HUES6 (cell line): Measurements from ENCODE around the gene VWC2L.

Experiments
- H3K27ac ChIP-seq: 2 replicates; pipeline ENCODE4 v1.7.0; 2013; ENCODE audit warnings: low read depth, mild to moderate bottlenecking, low read length, inconsistent platforms
- H3K27me3 ChIP-seq: 2 replicates; pipeline ENCODE4 v1.6.1; 2013; ENCODE audit warnings: low read length; ENCODE audit not compliant: control insufficient read depth, insufficient read depth
- H3K36me3 ChIP-seq: 2 replicates; pipeline ENCODE4 v1.6.1; 2013; ENCODE audit warnings: low read length; ENCODE audit not compliant: control insufficient read depth, insufficient read depth
- H3K4me1 ChIP-seq: 2 replicates; pipeline ENCODE4 v1.6.1; 2013; ENCODE audit warnings: low read length; ENCODE audit not compliant: control insufficient read depth, insufficient read depth
- H3K4me3 ChIP-seq: 2 replicates; pipeline ENCODE4 v1.5.1; 2013; ENCODE audit warnings: low read depth, low read length
- H3K9ac ChIP-seq: one replicate; pipeline ENCODE4 v1.6.1; 2013; ENCODE audit warnings: mild to moderate bottlenecking, low read length
- H3K9me3 ChIP-seq: 2 replicates; pipeline ENCODE4 v1.6.1; 2013; ENCODE audit warnings: low read depth, low read length; ENCODE audit not compliant: control insufficient read depth, insufficient read depth

The VWC2L gene

DNA sequence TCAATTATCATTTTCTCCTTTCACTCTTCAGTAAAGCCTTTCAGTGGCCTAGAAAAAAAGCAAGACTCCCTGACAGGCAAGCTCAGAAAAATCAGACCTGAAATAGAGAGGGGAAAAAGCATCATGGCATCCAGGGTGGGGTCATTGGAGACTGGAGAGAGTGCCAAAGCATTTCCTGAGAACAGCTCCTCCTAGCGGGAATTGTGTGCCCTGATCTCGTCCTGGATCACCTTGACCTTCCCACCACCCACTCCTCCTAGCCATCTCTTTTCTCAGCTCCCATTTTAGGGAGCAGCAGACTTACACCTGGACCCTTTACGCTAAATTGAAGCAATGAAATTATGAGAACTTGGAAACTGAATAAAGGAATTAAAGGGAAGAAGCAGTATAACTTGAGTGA is 176.6 kb downstream of the VWC2L start:
- H3K9ac ChIP-seq = no peak overlapping the region
- H3K4me1 ChIP-seq = no peaks in the 10 kb centered on the region
- no peaks in the 10 kb centered on the region for H3K9me3 ChIP-seq
- H3K27ac ChIP-seq = no peak overlapping the region
- H3K36me3 ChIP-seq = no peaks in the 10 kb centered on the region
- H3K4me3 ChIP-seq = no peak overlapping the region
- peaks cover 38% of the 10 kb centered on the region for H3K27me3 ChIP-seq

- H3K4me1 ChIP-seq = no peaks in the 10 kb centered on the region; the same call in 1 of the 2 replicates
- no peak overlapping the region for H3K27ac ChIP-seq
- peaks cover 68% of the 10 kb centered on the region for H3K27me3 ChIP-seq
- no peak overlapping the region for H3K4me3 ChIP-seq
- H3K9me3 ChIP-seq = no peaks in the 10 kb centered on the region
- H3K9ac ChIP-seq = no peak overlapping the region
- no peaks in the 10 kb centered on the region for H3K36me3 ChIP-seq
These were observed 180.5 kb downstream of the VWC2L start for GRCh38 chr2:214591366-214591765.

GRCh38 chr2:214592011-214592410 is 181.2 kb downstream of the VWC2L start:
- Histone ChIP-seq H3K4me1 (no peaks in the 10 kb centered on the region; the same call in 1 of the 2 replicates), H3K36me3 (no peaks in the 10 kb centered on the region), H3K4me3 (no peak overlapping the region), H3K9ac (no peak overlapping the region), H3K27ac (no peak overlapping the region), H3K9me3 (no peaks in the 10 kb centered on the region), H3K27me3 (peaks cover 75% of the 10 kb centered on the region)

GRCh38 chr2:214593727-214594126 is 182.9 kb downstream of the VWC2L start:
- Histone ChIP-seq H3K4me1 (no peaks in the 10 kb centered on the region; the same call in 1 of the 2 replicates), H3K9ac (no peak overlapping the region), H3K27me3 (peaks cover 82% of the 10 kb centered on the region), H3K27ac (no peak overlapping the region), H3K9me3 (no peaks in the 10 kb centered on the region), H3K36me3 (no peaks in the 10 kb centered on the region), H3K4me3 (no peak overlapping the region)

GRCh38 chr2:214601852-214602633 is 191.2 kb downstream of the VWC2L start:
- Histone ChIP-seq H3K36me3 (no peaks in the 10 kb centered on the region), H3K4me3 (no peak overlapping the region), H3K27ac (no peak overlapping the region), H3K4me1 (no peaks in the 10 kb centered on the region), H3K9ac (no peak overlapping the region), H3K27me3 (peaks cover 26% of the 10 kb centered on the region), H3K9me3 (no peaks in the 10 kb centered on the region)

GRCh38 chr2:214604861-214605260 is 194.0 kb downstream of the VWC2L start:
- no peak overlapping the region for H3K27ac ChIP-seq
- H3K4me1 ChIP-seq = no peaks in the 10 kb centered on the region
- H3K9ac ChIP-seq = no peak overlapping the region
- H3K27me3 ChIP-seq = peaks cover 4% of the 10 kb centered on the region; the same call in 1 of the 2 replicates
- no peaks in the 10 kb centered on the region for H3K36me3 ChIP-seq
- H3K4me3 ChIP-seq = no peak overlapping the region
- no peaks in the 10 kb centered on the region for H3K9me3 ChIP-seq

GRCh38 chr2:214607051-214607450 is 196.2 kb downstream of the VWC2L start:
- H3K27ac ChIP-seq = no peak overlapping the region
- H3K27me3 ChIP-seq = no peaks in the 10 kb centered on the region
- no peaks in the 10 kb centered on the region for H3K9me3 ChIP-seq
- no peak overlapping the region for H3K9ac ChIP-seq
- peaks cover 5% of the 10 kb centered on the region; the same call in 1 of the 2 replicates for H3K4me1 ChIP-seq
- no peaks in the 10 kb centered on the region for H3K36me3 ChIP-seq
- H3K4me3 ChIP-seq = no peak overlapping the region

GRCh38 chr2:214611015-214611414 is 200.2 kb downstream of the VWC2L start:
- Histone ChIP-seq H3K9me3 (no peaks in the 10 kb centered on the region; the same call in 1 of the 2 replicates), H3K27me3 (no peaks in the 10 kb centered on the region), H3K4me1 (peaks cover 5% of the 10 kb centered on the region; the same call in 1 of the 2 replicates), H3K9ac (no peak overlapping the region), H3K36me3 (no peaks in the 10 kb centered on the region), H3K27ac (no peak overlapping the region), H3K4me3 (no peak overlapping the region)

DNA sequence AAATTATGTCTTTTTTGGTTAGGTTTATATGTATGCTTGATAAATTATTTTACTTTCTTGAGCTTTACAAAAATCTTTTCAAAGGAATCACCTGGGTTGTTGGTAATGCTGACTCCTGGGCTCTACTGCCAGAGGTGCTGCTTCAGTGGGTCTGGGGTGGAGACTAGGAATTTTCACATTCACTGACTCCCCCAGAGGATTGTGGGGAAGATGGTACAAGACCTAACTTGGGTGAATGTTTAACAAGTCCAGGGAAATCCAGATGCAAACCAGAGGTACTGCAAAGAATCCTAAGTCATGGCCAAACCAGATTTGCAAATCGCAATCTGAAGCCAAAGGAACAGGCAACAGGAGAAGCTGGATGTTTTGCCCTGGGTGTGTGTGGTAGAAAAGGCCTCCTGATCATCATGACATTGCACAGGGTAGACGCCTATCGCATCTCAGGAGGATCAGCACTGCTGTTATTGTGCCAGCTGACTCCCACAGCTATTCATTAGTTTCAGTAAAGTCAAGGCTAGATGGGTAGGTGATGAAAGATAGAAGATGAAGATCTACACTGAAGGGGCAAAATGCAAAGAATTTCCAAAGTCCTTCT is 213.4 kb downstream of the VWC2L start:
- no peaks in the 10 kb centered on the region for H3K4me1 ChIP-seq
- no peaks in the 10 kb centered on the region for H3K9me3 ChIP-seq
- H3K36me3 ChIP-seq = no peaks in the 10 kb centered on the region
- no peaks in the 10 kb centered on the region for H3K27me3 ChIP-seq
- no peak overlapping the region for H3K27ac ChIP-seq
- H3K9ac ChIP-seq = no peak overlapping the region
- no peak overlapping the region for H3K4me3 ChIP-seq

DNA sequence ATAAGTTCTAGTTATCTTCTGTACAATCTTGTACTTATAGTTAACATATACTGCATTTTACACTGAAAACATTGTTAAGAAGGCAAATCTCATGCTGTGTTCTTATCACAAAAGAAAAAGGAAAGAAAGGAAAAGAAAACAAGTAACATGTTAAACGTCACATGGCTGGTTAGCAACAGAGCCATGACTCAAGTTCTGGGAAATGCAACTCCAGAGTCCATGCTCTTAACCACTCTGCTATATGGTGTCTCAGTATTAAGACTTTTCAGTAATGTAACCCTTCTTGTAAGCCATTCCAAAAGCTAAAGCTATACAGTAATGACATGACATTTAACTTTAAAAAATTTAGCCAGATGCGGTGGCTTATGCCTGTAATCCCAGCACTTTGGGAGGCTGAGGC is 217.2 kb downstream of the VWC2L start:
- Histone ChIP-seq H3K4me3 (no peak overlapping the region), H3K4me1 (no peaks in the 10 kb centered on the region), H3K9ac (no peak overlapping the region), H3K27ac (no peak overlapping the region), H3K36me3 (no peaks in the 10 kb centered on the region), H3K9me3 (no peaks in the 10 kb centered on the region), H3K27me3 (no peaks in the 10 kb centered on the region)
